ENCODE results near the gene LGALS7.

DNA sequence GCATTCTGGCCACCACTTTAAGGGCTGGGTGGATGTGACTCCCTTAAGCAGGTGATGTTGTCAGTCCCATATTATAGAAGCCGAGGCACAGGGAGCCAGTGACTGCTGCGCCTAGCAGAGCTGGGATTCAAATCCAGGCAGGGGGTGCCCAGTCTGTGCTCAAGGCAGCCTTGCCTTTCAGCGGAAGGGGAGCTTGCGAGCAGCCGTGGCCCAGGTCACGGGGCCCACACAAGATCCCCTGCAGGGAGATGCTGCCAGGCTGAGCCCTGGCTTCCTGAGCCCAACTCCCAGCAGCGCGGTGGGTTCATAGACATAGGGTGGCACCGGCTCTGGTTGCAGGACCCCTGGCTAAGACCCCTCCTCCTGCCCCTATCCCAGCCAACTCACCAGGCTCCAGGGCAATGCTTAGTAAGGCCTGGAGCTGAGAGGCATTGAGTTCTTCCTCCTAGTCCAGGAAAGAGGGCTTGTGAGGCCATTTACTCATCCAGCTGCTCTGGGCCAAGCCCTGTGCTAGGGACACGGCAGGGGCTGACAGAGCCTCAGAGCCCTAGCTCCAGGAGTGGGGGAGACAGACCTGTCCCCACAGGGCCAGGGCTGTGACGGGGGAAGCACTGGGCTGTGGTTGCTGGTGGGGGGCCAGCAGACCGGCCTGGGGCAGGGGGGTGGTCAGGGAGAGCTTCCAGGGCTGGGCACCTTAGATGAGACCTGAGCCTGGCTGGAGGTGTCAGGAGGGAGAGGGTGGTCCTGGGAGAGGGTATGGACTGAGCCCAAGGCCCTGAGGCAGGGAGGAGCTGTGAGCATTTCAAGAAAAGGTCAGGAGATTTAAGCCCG, 38.7 kb downstream of the LGALS7 start:
- TF ChIP-seq CTCF (IDR thresholded peaks at IDR 0.05; ENCODE audit: control extremely low read depth in 1 of 3, insufficient read depth in 1 of 3, low read depth in 1 of 3, low read length in 3 of 3) (no peak), POLR2A (IDR thresholded peaks at IDR 0.05; ENCODE audit: control extremely low read depth in 1 of 2, low read depth in 2 of 2, low read length in 2 of 2) (no peak), TBP (IDR thresholded peaks at IDR 0.05; ENCODE audit: low read depth, low read length) (no peak), SP1 (IDR thresholded peaks at IDR 0.05; ENCODE audit: low read depth, low read length) (no peak), RFX5 (IDR thresholded peaks at IDR 0.05; ENCODE audit: borderline replicate concordance, low read depth, low read length) (no peak), EP300 (IDR thresholded peaks at IDR 0.05; ENCODE audit: borderline replicate concordance in 1 of 2, low read depth in 2 of 2, low read length in 2 of 2) (no peak), POLR2AphosphoS5 (IDR thresholded peaks at IDR 0.05; ENCODE audit: low read depth, low read length) (no peak), TAF1 (IDR thresholded peaks at IDR 0.05; ENCODE audit: low read depth, low read length) (no peak), BRCA1 (IDR thresholded peaks at IDR 0.05; ENCODE audit: low read depth, low read length) (no peak), EZH2 (IDR thresholded peaks at IDR 0.05; ENCODE audit: low read depth, low read length, severe bottlenecking) (no peak), TCF12 (IDR thresholded peaks at IDR 0.05; ENCODE audit: low read depth, low read length) (no peak)
- TF ChIP-seq, protein P1, sequence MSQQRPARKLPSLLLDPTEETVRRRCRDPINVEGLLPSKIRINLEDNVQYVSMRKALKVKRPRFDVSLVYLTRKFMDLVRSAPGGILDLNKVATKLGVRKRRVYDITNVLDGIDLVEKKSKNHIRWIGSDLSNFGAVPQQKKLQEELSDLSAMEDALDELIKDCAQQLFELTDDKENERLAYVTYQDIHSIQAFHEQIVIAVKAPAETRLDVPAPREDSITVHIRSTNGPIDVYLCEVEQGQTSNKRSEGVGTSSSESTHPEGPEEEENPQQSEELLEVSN (IDR thresholded peaks at IDR 0.05): no peak
- TF ChIP-seq, protein P2, sequence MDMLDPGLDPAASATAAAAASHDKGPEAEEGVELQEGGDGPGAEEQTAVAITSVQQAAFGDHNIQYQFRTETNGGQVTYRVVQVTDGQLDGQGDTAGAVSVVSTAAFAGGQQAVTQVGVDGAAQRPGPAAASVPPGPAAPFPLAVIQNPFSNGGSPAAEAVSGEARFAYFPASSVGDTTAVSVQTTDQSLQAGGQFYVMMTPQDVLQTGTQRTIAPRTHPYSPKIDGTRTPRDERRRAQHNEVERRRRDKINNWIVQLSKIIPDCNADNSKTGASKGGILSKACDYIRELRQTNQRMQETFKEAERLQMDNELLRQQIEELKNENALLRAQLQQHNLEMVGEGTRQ (IDR thresholded peaks at IDR 0.05; ENCODE audit: low read length): no peak

Data from H1 (cell line).